Stimulated activated CD8-positive, alpha-beta memory T cell treated with anti-CD3 and anti-CD28 coated beads, Interleukin-15, amount 100 ng/mL, for 48 hours (primary cell): ENCODE results near the gene MYH11.
"Not testable (repeated sequence)": the region's sequence is repeated elsewhere in the genome, so short reads cannot be mapped to it uniquely, and the experiment has no call there.

ENCODE experiments used
- DNase-seq, 2 donors: peaks; one replicate each; pipeline ENCODE4 v3.0.0-alpha.2; 2020; ENCODE audit warnings: low read depth in 2 of 2

The MYH11 gene

GRCh38 chr16:15810949-15811348 lies 45.9 kb downstream of the MYH11 start:
- DNase-seq = no peak

GRCh38 chr16:15810411-15810810 lies 46.4 kb downstream of the MYH11 start:
- DNase-seq = no peak

- DNase-seq = not testable (repeated sequence)
Observed at GRCh38 chr16:15809297-15809696, 47.5 kb downstream of the MYH11 start.

- DNase-seq = no peak
Observed at GRCh38 chr16:15808071-15808470, 48.8 kb downstream of the MYH11 start.

- no peak for DNase-seq
Observed at GRCh38 chr16:15807603-15808009, 49.2 kb downstream of the MYH11 start.

- DNase-seq = no peak
Observed at GRCh38 chr16:15803618-15804017, 53.2 kb downstream of the MYH11 start.

- DNase-seq = no peak
Observed at GRCh38 chr16:15799851-15800495, 56.9 kb downstream of the MYH11 start.

- DNase-seq = no peak
Observed at GRCh38 chr16:15798671-15799070, 58.2 kb downstream of the MYH11 start.

GRCh38 chr16:15796885-15797284 lies 59.9 kb downstream of the MYH11 start:
- DNase-seq = no peak

- no peak for DNase-seq
Observed at GRCh38 chr16:15795615-15796014, 61.2 kb downstream of the MYH11 start.

GRCh38 chr16:15792563-15792971 lies 64.3 kb downstream of the MYH11 start:
- DNase-seq = no peak

GRCh38 chr16:15790458-15790857 lies 66.4 kb downstream of the MYH11 start:
- no peak for DNase-seq

- DNase-seq = not testable (repeated sequence)
Observed at GRCh38 chr16:15789816-15790215, 67.0 kb downstream of the MYH11 start.

- DNase-seq = no peak
Observed at GRCh38 chr16:15788846-15789239, 68.0 kb downstream of the MYH11 start.

GRCh38 chr16:15786501-15786900 lies 70.3 kb downstream of the MYH11 start:
- DNase-seq = no peak

GRCh38 chr16:15785386-15786059 lies 71.3 kb downstream of the MYH11 start:
- no peak for DNase-seq

GRCh38 chr16:15783985-15784384 lies 72.8 kb downstream of the MYH11 start:
- DNase-seq = no peak

GRCh38 chr16:15782573-15783365 lies 74.1 kb downstream of the MYH11 start:
- no peak for DNase-seq

GRCh38 chr16:15781650-15782049 lies 75.2 kb downstream of the MYH11 start:
- no peak for DNase-seq

GRCh38 chr16:15780805-15781204 lies 76.0 kb downstream of the MYH11 start:
- DNase-seq = no peak

- no peak for DNase-seq
Observed at GRCh38 chr16:15779664-15780351, 77.0 kb downstream of the MYH11 start.

- DNase-seq = no peak
Observed at GRCh38 chr16:15778999-15779614, 77.7 kb downstream of the MYH11 start.
